Hepatocyte (in vitro differentiated cells): Measurements from ENCODE around the gene JAKMIP1. TPM values are rescaled to one million over a fixed set of nuclear protein-coding genes. Genes with fewer than 3 reads are reported as not detected.

Experiments used
- DNase-seq: peaks from one replicate; pipeline ENCODE4 v3.0.0-alpha.2; 2016; ENCODE audit warnings: low spot score
- H2AFZ ChIP-seq: fragments of 200-600 bp; sonication (generic); 2 replicates; pipeline ENCODE4 v1.6.0; 2016; ENCODE audit warnings: antibody characterized with exemption, mild to moderate bottlenecking
- H3K27ac ChIP-seq: fragments of 200-600 bp; sonication (generic); 2 replicates; pipeline ENCODE4 v1.5.1; 2016; ENCODE audit warnings: mild to moderate bottlenecking
- H3K27me3 ChIP-seq: fragments of 200-600 bp; sonication (generic); 2 replicates; pipeline ENCODE4 v1.6.1; 2016
- H3K36me3 ChIP-seq: fragments of 200-600 bp; sonication (generic); replicated peaks from 2 replicates; pipeline ENCODE4 v1.5.1; 2016; ENCODE audit warnings: low read depth; ENCODE audit not compliant: insufficient read depth
- H3K4me1 ChIP-seq: fragments of 200-600 bp; sonication (generic); 2 replicates; pipeline ENCODE4 v1.5.1; 2016; ENCODE audit warnings: mild to moderate bottlenecking, moderate library complexity; ENCODE audit not compliant: insufficient read depth
- H3K4me2 ChIP-seq: fragments of 200-600 bp; sonication (generic); 2 replicates; pipeline ENCODE4 v1.6.0; 2016
- H3K4me3 ChIP-seq: fragments of 200-600 bp; sonication (generic); 2 replicates; pipeline ENCODE4 v1.5.1; 2016; ENCODE audit warnings: mild to moderate bottlenecking
- H3K79me2 ChIP-seq: fragments of 200-600 bp; sonication (generic); 2 replicates; pipeline ENCODE4 v1.6.0; 2017; ENCODE audit warnings: mild to moderate bottlenecking
- H3K9me2 ChIP-seq: fragments of 200-600 bp; sonication (generic); replicated peaks from 2 replicates; pipeline ENCODE4 v1.6.0; 2017; ENCODE audit warnings: mild to moderate bottlenecking; ENCODE audit not compliant: insufficient read depth
- H3K9me3 ChIP-seq: fragments of 200-600 bp; sonication (generic); 2 replicates; pipeline ENCODE4 v1.5.1; 2016; ENCODE audit warnings: low read depth, mild to moderate bottlenecking
- H4K20me1 ChIP-seq: fragments of 200-600 bp; sonication (generic); 2 replicates; pipeline ENCODE4 v1.6.0; 2016; ENCODE audit warnings: mild to moderate bottlenecking; ENCODE audit not compliant: insufficient read depth, poor library complexity, severe bottlenecking
- CTCF ChIP-seq: fragments of 200-600 bp; sonication (generic); IDR thresholded peaks from 2 replicates; pipeline ENCODE4 v1.5.1; 2016; ENCODE audit warnings: antibody characterized with exemption, mild to moderate bottlenecking; ENCODE audit not compliant: poor library complexity
- EZH2 ChIP-seq: fragments of 200-600 bp; sonication (generic); IDR thresholded peaks from 2 replicates; pipeline ENCODE4 v1.6.1; 2016; ENCODE audit warnings: antibody characterized with exemption, mild to moderate bottlenecking, borderline replicate concordance
- EZH2phosphoT487 ChIP-seq: fragments of 200-600 bp; sonication (generic); IDR thresholded peaks from one replicate; pipeline ENCODE4 v1.6.1; 2018; ENCODE audit warnings: antibody characterized with exemption, mild to moderate bottlenecking, low read depth, moderate library complexity; ENCODE audit not compliant: unreplicated experiment, severe bottlenecking
- WGBS: methylation state at CpG from one replicate; pipeline ENCODE4 v1.1.6; 2016; ENCODE audit warnings: low lambda C conversion rate; ENCODE audit errors: missing lambda C conversion rate; 5-methylcytosine and 5-hydroxymethylcytosine counted together
- polyA plus RNA-seq: library from polyadenylated mRNA; unstranded; fragments of >200 nt; fragmentation: Nextera tagmentation; extraction: Ambion mirVana; gene quantifications from 2 replicates; pipeline ENCODE4 v1.2.1, GENCODE V29; 2016
- total RNA-seq: library from RNA; depleted of rRNA; stranded (reverse); fragments of >200 nt; gene quantifications from 2 replicates; pipeline ENCODE4 v1.2.3, GENCODE V29; 2014

Gene JAKMIP1
- total and polyA plus RNA-seq, 2 experiments from 2014 or later = not detected

GRCh38 chr4:6071959-6072720, 128.2 kb downstream of the JAKMIP1 start:
- H3K9me2 ChIP-seq = no peaks in the 10 kb centered on the region
- H3K4me1 ChIP-seq = peaks cover 9% of the 10 kb centered on the region
- peak overlapping the region; percentile 51 for H3K4me2 ChIP-seq
- 48% methylated on average over 8 of the region's 8 CpGs for WGBS
- H3K27me3 ChIP-seq = no peaks in the 10 kb centered on the region
- H3K9me3 ChIP-seq = no peaks in the 10 kb centered on the region
- peak; percentile 69 for DNase-seq
- no peaks in the 10 kb centered on the region for H3K36me3 ChIP-seq
- H2AFZ ChIP-seq = no peak overlapping the region
- TF ChIP-seq EZH2 (no peak), EZH2phosphoT487 (no peak), CTCF (no peak)
- no peak overlapping the region for H3K4me3 ChIP-seq
- no peaks in the 10 kb centered on the region for H3K79me2 ChIP-seq
- H3K27ac ChIP-seq = peak overlapping the region; percentile 81
- H4K20me1 ChIP-seq = no peaks in the 10 kb centered on the region

- Histone ChIP-seq H2AFZ (no peak overlapping the region), H3K4me3 (no peak overlapping the region), H3K9me2 (no peaks in the 10 kb centered on the region), H3K4me1 (peaks cover 9% of the 10 kb centered on the region), H3K27ac (peak overlapping the region; percentile 81), H3K9me3 (no peaks in the 10 kb centered on the region), H3K4me2 (peak overlapping the region; percentile 51), H3K36me3 (no peaks in the 10 kb centered on the region), H3K27me3 (no peaks in the 10 kb centered on the region), H3K79me2 (no peaks in the 10 kb centered on the region), H4K20me1 (no peaks in the 10 kb centered on the region)
- no peak for TF ChIP-seq EZH2phosphoT487
- TF ChIP-seq EZH2 = no peak
- TF ChIP-seq CTCF = no peak
- DNase-seq = no peak
- 69% methylated on average over 14 of the region's 14 CpGs for WGBS
Observed at GRCh38 chr4:6071191-6071958, 129.0 kb downstream of the JAKMIP1 start.

GRCh38 chr4:6069845-6070709, 130.3 kb downstream of the JAKMIP1 start:
- H3K9me3 ChIP-seq = no peaks in the 10 kb centered on the region
- TF ChIP-seq EZH2phosphoT487 (no peak), EZH2 (no peak), CTCF (no peak)
- WGBS = 93% methylated on average over 28 of the region's 29 CpGs
- no peak overlapping the region for H3K4me2 ChIP-seq
- H2AFZ ChIP-seq = no peak overlapping the region
- H3K27me3 ChIP-seq = no peaks in the 10 kb centered on the region
- no peaks in the 10 kb centered on the region for H4K20me1 ChIP-seq
- no peak for DNase-seq
- peaks cover 9% of the 10 kb centered on the region for H3K4me1 ChIP-seq
- H3K27ac ChIP-seq = no peak overlapping the region
- H3K36me3 ChIP-seq = no peaks in the 10 kb centered on the region
- no peak overlapping the region for H3K4me3 ChIP-seq
- no peaks in the 10 kb centered on the region for H3K9me2 ChIP-seq
- H3K79me2 ChIP-seq = no peaks in the 10 kb centered on the region
